NB4 (cell line): Measurements from ENCODE around the gene SLC35F5.
"Not testable (repeated sequence)": the region's sequence is repeated elsewhere in the genome, so short reads cannot be mapped to it uniquely, and the experiment has no call there.

ENCODE experiments used
- DNase-seq: peaks from one replicate; pipeline ENCODE4 v3.0.0; 2010; ENCODE audit warnings: low read depth
- H3K4me3 ChIP-seq: one replicate; pipeline ENCODE4 v1.5.1; 2011; ENCODE audit warnings: mild to moderate bottlenecking, low read depth, low read length, moderate library complexity
- CTCF ChIP-seq: IDR thresholded peaks from one replicate; pipeline ENCODE4 v1.5.1; 2012; ENCODE audit warnings: low read depth, low read length
- MYC ChIP-seq: IDR thresholded peaks from 2 replicates; pipeline ENCODE4 v1.6.1; 2011; ENCODE audit warnings: low read depth, low read length
- POLR2A ChIP-seq: IDR thresholded peaks from 2 replicates; pipeline ENCODE4 v1.6.1; 2011; ENCODE audit warnings: mild to moderate bottlenecking; ENCODE audit not compliant: insufficient read length; ENCODE audit errors: extremely low read depth
- TF ChIP-seq, protein P1 (sequence below): IDR thresholded peaks from 2 replicates; pipeline ENCODE4 v1.6.1; 2011; ENCODE audit warnings: low read depth, low read length

The SLC35F5 gene

GRCh38 chr2:113679457-113679856, 77.0 kb downstream of the SLC35F5 start:
- no peak overlapping the region for H3K4me3 ChIP-seq
- TF ChIP-seq CTCF (no peak), MYC (no peak), POLR2A (no peak)
- TF ChIP-seq, protein P1, sequence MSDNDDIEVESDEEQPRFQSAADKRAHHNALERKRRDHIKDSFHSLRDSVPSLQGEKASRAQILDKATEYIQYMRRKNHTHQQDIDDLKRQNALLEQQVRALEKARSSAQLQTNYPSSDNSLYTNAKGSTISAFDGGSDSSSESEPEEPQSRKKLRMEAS = no peak
- DNase-seq = no peak

DNA sequence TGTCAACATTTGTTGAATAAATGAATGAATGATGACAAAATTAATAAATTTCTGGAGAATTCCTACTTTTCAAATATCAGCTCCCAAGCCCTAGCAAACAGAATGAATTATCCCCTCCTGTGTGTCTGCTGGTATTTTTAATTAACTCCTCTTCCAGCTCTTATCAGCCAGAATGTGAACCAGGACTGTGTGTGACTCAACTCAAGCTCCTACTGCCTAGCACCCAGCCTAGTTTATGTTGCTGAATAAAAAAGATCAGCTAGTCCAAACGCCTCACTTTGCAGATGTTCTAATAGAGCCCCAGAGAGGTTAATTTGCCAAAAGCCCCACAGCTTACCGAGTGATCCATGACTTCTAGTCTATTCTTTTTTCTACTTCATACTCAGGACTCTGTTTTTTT, 79.1 kb downstream of the SLC35F5 start:
- no peak for DNase-seq
- no peak overlapping the region for H3K4me3 ChIP-seq
- no peak for TF ChIP-seq POLR2A
- TF ChIP-seq, protein P1 = no peak
- no peak for TF ChIP-seq MYC
- no peak for TF ChIP-seq CTCF

- TF ChIP-seq CTCF = no peak
- no peak for TF ChIP-seq MYC
- TF ChIP-seq POLR2A = no peak
- TF ChIP-seq, protein P1 = no peak
- DNase-seq = no peak
- no peak overlapping the region for H3K4me3 ChIP-seq
These were observed 79.7 kb downstream of the SLC35F5 start for GRCh38 chr2:113676623-113677266.

DNA sequence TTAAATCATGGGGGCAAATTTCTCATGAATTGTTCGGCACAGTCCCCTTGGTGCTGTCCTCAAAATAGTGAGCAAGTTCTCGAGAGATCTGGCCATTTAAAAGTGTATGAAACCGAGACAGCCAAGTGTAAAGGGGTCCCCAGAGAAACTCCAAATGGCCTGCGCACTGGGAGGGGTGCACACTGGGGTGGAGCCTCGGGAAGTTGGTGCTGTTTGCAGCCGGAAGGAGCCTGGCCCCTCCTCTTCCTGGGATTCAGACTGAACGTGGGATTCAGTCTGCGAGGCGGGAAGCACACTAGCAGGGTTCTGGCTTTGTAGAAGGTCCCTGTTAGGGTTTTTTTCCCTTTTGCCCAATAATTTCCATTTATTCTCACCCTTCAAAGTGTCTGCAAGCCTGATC, 80.6 kb downstream of the SLC35F5 start:
- no peak overlapping the region for H3K4me3 ChIP-seq
- DNase-seq = no peak
- TF ChIP-seq MYC = no peak
- TF ChIP-seq, protein P1 = no peak
- TF ChIP-seq CTCF = no peak
- no peak for TF ChIP-seq POLR2A

DNA sequence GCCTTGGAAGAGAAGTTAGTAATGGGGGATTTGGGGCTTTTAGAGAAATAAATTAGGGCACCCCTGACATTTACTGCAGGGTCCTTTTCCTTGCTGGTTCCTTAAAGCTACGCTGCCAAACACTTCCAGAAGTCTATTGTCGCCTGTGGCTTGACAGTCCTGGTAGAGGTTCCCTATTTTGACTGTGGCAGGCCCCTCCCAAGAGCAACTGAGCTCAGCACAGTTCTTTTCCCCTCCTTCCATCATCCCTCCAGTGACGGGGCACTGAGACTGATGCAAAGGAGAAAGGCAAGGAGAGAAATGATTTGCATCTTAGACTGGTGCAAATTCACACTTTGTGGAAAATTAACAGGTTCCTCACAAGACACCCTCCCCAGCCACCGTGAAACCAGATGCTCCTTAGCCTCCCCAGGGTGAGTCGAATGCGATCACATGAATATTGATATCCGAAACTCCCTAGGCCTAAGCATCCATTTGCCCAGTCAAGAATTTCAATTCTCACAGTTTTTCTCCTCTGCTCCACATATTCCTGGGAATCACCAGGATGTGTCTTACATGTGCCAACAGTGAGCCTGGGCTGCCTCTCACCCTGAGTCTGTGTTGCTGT, 84.0 kb downstream of the SLC35F5 start:
- TF ChIP-seq, protein P1 = no peak
- TF ChIP-seq POLR2A = no peak
- no peak for TF ChIP-seq CTCF
- TF ChIP-seq MYC = no peak
- no peak for DNase-seq
- H3K4me3 ChIP-seq = no peak overlapping the region

DNA sequence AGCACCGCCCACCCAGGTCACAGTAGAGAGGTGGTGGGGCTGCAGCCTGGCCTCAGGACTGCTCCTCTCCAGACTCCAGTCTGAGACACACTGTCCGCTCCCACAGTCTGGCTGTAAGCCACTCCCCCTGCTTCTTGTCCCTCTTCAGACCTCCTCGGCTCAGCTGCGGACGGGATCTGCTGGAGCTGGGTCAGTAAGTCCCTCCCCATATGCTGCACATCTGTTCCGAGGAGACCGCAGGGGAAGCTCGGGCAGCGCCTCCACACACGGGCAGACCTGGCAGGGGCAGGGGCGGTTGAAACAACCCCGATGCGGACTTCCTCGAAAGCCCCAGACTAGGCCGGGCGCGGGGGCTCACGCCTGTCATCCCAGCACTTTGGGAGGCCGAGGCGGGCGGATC, 87.4 kb downstream of the SLC35F5 start:
- DNase-seq, H3K4me3 ChIP-seq: not testable (repeated sequence)

GRCh38 chr2:113664761-113665533, 91.5 kb downstream of the SLC35F5 start:
- H3K4me3 ChIP-seq, DNase-seq: not testable (repeated sequence)

- H3K4me3 ChIP-seq, DNase-seq: not testable (repeated sequence)
These were observed 93.0 kb downstream of the SLC35F5 start for GRCh38 chr2:113663285-113664060.
